HL-60/S4 (cell line): Measurements from ENCODE around the gene ZNF106.

ENCODE experiments used
- in situ Hi-C: fragments of 300-500 bp; cut with MboI; formaldehyde crosslinking; loops from 2 replicates; pipeline ENCODE4 v1.14.3; 2022; ENCODE audit warnings: low sequenced_read_pairs

The ZNF106 gene

DNA sequence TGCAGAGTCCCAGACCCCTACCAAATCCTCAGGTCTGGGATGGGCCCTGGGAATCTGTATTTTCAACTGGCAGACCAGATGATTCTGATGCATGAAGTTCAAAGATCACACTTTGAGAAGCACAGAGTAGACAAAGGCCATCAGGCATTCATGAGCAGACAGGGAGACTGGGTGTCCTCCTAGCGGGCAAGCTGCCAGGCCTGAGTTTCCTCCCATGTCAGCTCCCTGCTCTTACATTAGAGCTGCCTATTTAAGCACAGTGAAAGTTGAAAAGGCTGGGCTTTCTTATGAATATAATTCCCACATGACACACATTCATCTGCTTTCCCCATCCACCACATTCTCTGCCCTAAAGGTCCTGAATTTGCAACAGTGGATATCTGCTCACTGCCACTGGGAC lies 117.7 kb downstream of the ZNF106 start:
- in situ Hi-C loops = no loop called here

GRCh38 chr15:42371096-42371495 lies 119.8 kb downstream of the ZNF106 start:
- in situ Hi-C loops = no loop called here

GRCh38 chr15:42368096-42368495 lies 122.8 kb downstream of the ZNF106 start:
- in situ Hi-C loops = no loop called here

DNA sequence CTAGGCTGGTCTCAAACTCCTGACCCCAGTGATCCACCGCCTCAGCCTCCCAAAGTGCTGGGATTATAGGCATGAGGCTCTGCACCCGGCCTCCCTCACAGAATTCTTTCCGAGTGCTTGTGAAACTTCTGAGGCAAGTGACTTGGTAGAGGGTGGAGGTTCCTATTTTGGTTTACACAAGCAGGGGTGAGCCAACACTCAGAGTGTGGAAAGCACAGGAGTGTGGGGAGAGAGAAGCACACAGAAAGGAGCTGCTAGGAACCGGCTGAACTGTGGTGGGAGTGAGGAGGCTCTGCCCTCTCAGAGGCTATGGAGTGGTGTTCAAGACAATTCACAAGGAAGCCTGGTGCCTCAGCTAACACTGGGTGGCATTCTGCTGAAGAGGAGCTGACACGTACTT lies 123.9 kb downstream of the ZNF106 start:
- in situ Hi-C loops = no loop called here

GRCh38 chr15:42365921-42366550 lies 124.9 kb downstream of the ZNF106 start:
- in situ Hi-C loops = no loop called here

DNA sequence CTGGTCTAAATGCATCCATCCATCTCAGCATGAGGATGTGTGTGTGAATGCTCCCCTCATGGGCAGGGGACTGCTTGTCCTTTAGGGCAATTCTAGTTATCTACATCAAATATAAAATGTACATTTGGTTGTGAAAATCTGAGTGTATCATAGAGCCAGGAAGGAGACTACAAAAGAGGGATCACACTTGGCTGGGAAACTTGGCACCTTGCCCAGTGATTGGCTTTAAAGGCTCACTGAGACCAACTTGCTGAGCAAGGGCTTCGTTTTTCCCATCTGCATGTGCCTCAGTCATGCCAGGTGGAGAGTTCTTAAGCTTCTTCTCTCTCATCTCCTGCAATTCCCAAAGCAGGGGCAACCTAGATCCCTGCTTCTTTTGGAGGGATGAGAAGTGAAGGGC lies 126.4 kb downstream of the ZNF106 start:
- in situ Hi-C loops = no loop called here

- in situ Hi-C loops = no loop called here
These were observed 127.0 kb downstream of the ZNF106 start for GRCh38 chr15:42363942-42364341.

GRCh38 chr15:42363487-42363886 lies 127.5 kb downstream of the ZNF106 start:
- in situ Hi-C loops = no loop called here
